Measurements from ENCODE around the gene CDC42BPB. TPM values are rescaled to one million over a fixed set of nuclear protein-coding genes. Genes with fewer than 3 reads are reported as not detected.

The CDC42BPB gene
- total RNA-seq, 2 experiments from 2014 or later, result 0.81 to 1.1 TPM

DNA sequence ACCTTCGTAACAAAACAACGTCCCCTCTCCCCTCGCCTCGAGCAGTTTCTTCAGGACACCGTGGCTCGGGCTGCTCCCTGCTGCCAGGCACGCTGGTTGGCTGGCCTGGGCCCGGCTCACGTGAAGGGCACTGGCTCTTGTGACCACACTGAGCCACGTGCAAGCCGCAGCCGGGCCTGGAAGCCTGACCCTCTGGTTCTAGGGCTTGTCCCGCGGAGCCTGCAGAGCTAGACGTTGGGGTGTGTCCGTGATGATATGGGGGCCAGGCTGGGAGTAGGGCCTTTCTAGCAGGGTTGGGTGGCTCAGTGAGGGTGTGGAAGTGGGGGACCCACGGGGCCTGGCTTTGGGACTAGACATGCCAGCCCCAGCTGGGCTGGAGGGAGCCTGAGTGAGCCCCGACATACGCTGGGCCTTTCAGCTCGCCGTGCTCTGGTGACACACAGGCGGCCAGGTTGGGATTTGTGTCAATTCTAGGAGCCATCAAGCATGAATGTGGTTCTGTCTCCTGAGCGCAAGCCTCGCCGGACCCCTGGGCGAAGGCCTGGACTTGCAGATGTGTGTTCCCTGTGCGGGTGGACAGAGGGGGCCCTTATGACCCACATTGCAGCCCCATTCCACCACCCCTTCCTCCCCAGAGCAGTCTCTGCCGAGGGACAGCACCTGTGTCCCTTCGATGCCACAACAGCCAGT is 148.4 kb downstream of the CDC42BPB start:
- CTCF ChIA-PET, result no interaction called here
- no peak overlapping the region for H3K27ac Mint-ChIP-seq
- H3K27me3 Mint-ChIP-seq, result no peaks in the 10 kb centered on the region
- no peaks in the 10 kb centered on the region for H3K4me1 Mint-ChIP-seq
- POLR2A ChIA-PET, result no interaction called here
- peaks cover 10% of the 10 kb centered on the region for H3K36me3 Mint-ChIP-seq (ENCODE audit: low read depth)
- DNase-seq, result no peak
- no peak overlapping the region for H3K4me3 Mint-ChIP-seq
- no peaks in the 10 kb centered on the region for H3K9me3 Mint-ChIP-seq

GRCh38 chr14:102907980-102908730 is 149.2 kb downstream of the CDC42BPB start:
- Mint-ChIP-seq H3K4me1 (no peaks in the 10 kb centered on the region), H3K9me3 (no peaks in the 10 kb centered on the region), H3K4me3 (no peak overlapping the region), H3K36me3 (ENCODE audit: low read depth) (peaks cover 16% of the 10 kb centered on the region), H3K27ac (no peak overlapping the region), H3K27me3 (no peaks in the 10 kb centered on the region)
- POLR2A ChIA-PET, result no interaction called here
- DNase-seq, result no peak
- CTCF ChIA-PET, result no interaction called here

- Mint-ChIP-seq H3K9me3 (no peaks in the 10 kb centered on the region), H3K27me3 (no peaks in the 10 kb centered on the region), H3K36me3 (ENCODE audit: low read depth) (peaks cover 23% of the 10 kb centered on the region), H3K4me1 (no peaks in the 10 kb centered on the region), H3K27ac (peak overlapping the region; percentile 64), H3K4me3 (no peak overlapping the region)
- CTCF ChIA-PET, result no interaction called here
- no peak for DNase-seq
- POLR2A ChIA-PET, result no interaction called here
Measured at GRCh38 chr14:102907303-102907844, 150.0 kb downstream of the CDC42BPB start.

GRCh38 chr14:102906616-102907302 is 150.6 kb downstream of the CDC42BPB start:
- no peak overlapping the region for H3K4me3 Mint-ChIP-seq
- ChIA-PET POLR2A (no interaction called here), CTCF (no interaction called here)
- H3K9me3 Mint-ChIP-seq, result no peaks in the 10 kb centered on the region
- H3K27ac Mint-ChIP-seq, result no peak overlapping the region
- no peaks in the 10 kb centered on the region for H3K4me1 Mint-ChIP-seq
- peaks cover 23% of the 10 kb centered on the region for H3K36me3 Mint-ChIP-seq (ENCODE audit: low read depth)
- no peaks in the 10 kb centered on the region for H3K27me3 Mint-ChIP-seq
- no peak for DNase-seq

- peaks cover 23% of the 10 kb centered on the region for H3K36me3 Mint-ChIP-seq (ENCODE audit: low read depth)
- POLR2A ChIA-PET, result no interaction called here
- H3K4me1 Mint-ChIP-seq, result peaks cover 11% of the 10 kb centered on the region
- H3K27ac Mint-ChIP-seq, result no peak overlapping the region
- H3K4me3 Mint-ChIP-seq, result no peak overlapping the region
- H3K9me3 Mint-ChIP-seq, result no peaks in the 10 kb centered on the region
- CTCF ChIA-PET, result no interaction called here
- H3K27me3 Mint-ChIP-seq, result no peaks in the 10 kb centered on the region
- no peak for DNase-seq
Measured at GRCh38 chr14:102905116-102906108, 151.9 kb downstream of the CDC42BPB start.

GRCh38 chr14:102903889-102904512 is 153.3 kb downstream of the CDC42BPB start:
- peaks cover 17% of the 10 kb centered on the region for H3K4me1 Mint-ChIP-seq
- POLR2A ChIA-PET, result no interaction called here
- H3K4me3 Mint-ChIP-seq, result no peak overlapping the region
- no peaks in the 10 kb centered on the region for H3K27me3 Mint-ChIP-seq
- peak overlapping the region; percentile 72 for H3K27ac Mint-ChIP-seq
- CTCF ChIA-PET, result interaction anchor here (0.8 kb wide), 1 partner anchor 9 kb away, joined by 3 read pairs; no protein-coding TSS in a partner anchor
- H3K36me3 Mint-ChIP-seq (ENCODE audit: low read depth), result peaks cover 28% of the 10 kb centered on the region
- no peak for DNase-seq
- H3K9me3 Mint-ChIP-seq, result no peaks in the 10 kb centered on the region

DNA sequence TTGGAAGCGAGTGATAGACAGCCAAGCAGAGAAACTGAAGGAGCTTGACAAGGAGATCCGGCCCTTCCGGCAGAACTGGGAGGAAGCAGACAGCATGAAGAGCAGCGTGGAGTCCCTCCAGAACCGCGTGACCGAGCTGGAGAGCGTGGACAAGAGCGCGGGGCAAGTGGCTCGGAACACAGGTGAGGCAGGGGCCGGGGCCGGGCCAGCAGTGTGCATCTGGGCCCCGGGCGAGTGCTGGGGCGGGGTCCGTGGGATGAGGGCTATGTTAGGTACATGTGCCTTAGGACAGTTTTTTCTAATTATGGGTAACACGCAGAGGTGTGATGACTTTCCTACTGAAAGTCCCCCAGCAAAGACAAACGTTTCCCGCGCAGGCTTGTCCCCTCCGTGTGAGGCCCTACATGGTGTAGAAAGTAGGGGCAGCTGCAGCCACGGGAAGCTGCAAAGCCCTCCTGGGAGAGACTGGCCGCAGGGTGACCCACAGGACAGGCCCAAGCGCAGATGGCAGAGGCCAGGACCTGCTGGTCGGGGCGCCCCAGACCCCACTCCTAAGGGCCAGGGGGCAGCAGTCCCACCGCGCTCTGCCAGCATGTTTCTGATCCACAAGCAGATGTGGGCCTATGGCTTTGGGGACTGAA is 154.0 kb downstream of the CDC42BPB start:
- DNase-seq, result no peak
- ChIA-PET POLR2A (no interaction called here), CTCF (interaction anchor here (1.2 kb wide), 1 partner anchor 11 kb away, joined by 4 read pairs; no protein-coding TSS in a partner anchor)
- H3K36me3 Mint-ChIP-seq (ENCODE audit: low read depth), result peaks cover 33% of the 10 kb centered on the region
- H3K4me1 Mint-ChIP-seq, result peaks cover 22% of the 10 kb centered on the region
- no peak overlapping the region for H3K4me3 Mint-ChIP-seq
- peak overlapping the region; percentile 79 for H3K27ac Mint-ChIP-seq
- no peaks in the 10 kb centered on the region for H3K9me3 Mint-ChIP-seq
- H3K27me3 Mint-ChIP-seq, result no peaks in the 10 kb centered on the region

- H3K4me1 Mint-ChIP-seq, result peaks cover 25% of the 10 kb centered on the region
- H3K9me3 Mint-ChIP-seq, result no peaks in the 10 kb centered on the region
- no peaks in the 10 kb centered on the region for H3K27me3 Mint-ChIP-seq
- H3K36me3 Mint-ChIP-seq (ENCODE audit: low read depth), result peaks cover 33% of the 10 kb centered on the region
- no peak overlapping the region for H3K4me3 Mint-ChIP-seq
- ChIA-PET CTCF (interaction anchor here (1.2 kb wide), 1 partner anchor 10 kb away, joined by 4 read pairs; no protein-coding TSS in a partner anchor), POLR2A (no interaction called here)
- DNase-seq, result no peak
- H3K27ac Mint-ChIP-seq, result peak overlapping the region; percentile 79
Measured at GRCh38 chr14:102902523-102903247, 154.7 kb downstream of the CDC42BPB start.

DNA sequence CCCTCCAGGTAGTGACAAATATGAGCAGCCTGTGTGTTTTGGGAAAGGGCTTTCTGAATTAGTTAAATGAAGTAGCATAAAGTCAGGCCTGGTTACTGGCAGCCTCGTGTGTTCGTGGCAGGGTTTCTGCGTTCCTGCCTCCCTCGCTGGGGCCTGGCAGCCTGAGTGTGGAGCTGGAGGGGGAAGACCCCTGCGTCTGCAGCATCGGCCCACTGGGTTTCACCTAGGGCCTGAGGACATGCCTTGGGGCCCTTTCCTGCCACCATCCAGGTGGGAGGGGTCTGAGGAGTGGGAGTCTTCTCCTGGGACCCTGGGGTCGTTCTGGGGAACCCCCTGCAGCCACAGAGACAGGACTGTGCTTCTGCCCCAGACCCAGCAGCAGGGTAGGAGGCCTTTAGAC is 155.3 kb downstream of the CDC42BPB start:
- H3K27ac Mint-ChIP-seq, result peak overlapping the region; percentile 76
- POLR2A ChIA-PET, result no interaction called here

DNA sequence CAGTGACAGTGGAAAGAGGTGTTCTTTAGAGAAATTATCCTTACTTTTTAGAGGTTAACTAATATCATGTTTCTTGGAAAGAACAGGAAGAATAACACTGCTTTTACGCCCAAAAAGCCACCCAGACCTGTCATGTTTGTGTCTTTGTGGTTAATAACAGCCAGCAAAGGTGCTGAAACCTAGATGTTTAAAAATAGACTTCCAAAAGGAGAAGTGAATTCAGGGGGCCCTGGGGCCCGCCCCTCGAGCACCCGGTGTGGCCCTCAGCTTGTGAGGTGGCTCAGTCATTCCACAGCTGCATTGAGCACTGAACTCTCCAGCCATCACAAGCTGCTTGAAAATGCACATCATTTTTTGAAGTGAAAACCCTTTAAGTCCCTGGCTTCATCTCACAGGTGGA is 155.7 kb downstream of the CDC42BPB start:
- CTCF ChIA-PET, result interaction anchor here (0.6 kb wide), 1 partner anchor 14 kb away, joined by 3 read pairs; no protein-coding TSS in a partner anchor
- no peak for DNase-seq
- Mint-ChIP-seq H3K9me3 (no peaks in the 10 kb centered on the region), H3K27me3 (no peaks in the 10 kb centered on the region), H3K4me3 (no peak overlapping the region), H3K36me3 (ENCODE audit: low read depth) (peaks cover 29% of the 10 kb centered on the region), H3K27ac (peak overlapping the region; percentile 76), H3K4me1 (peaks cover 27% of the 10 kb centered on the region)
- POLR2A ChIA-PET, result no interaction called here

More for the DNA sequence above, 155.3 kb downstream of the CDC42BPB start:
- DNase-seq, result no peak
- no peak overlapping the region for H3K4me3 Mint-ChIP-seq
- CTCF ChIA-PET, result interaction anchor here (0.6 kb wide), 1 partner anchor 14 kb away, joined by 3 read pairs; no protein-coding TSS in a partner anchor
- H3K27me3 Mint-ChIP-seq, result no peaks in the 10 kb centered on the region
- no peaks in the 10 kb centered on the region for H3K9me3 Mint-ChIP-seq
- peaks cover 27% of the 10 kb centered on the region for H3K4me1 Mint-ChIP-seq
- peaks cover 32% of the 10 kb centered on the region for H3K36me3 Mint-ChIP-seq (ENCODE audit: low read depth)
